Stomach (tissue), 4 donors: ENCODE results near the gene TRIM33.
"Not testable (repeated sequence)": the region's sequence is repeated elsewhere in the genome, so short reads cannot be mapped to it uniquely, and the experiment has no call there.

Experiments
- POLR2A ChIP-seq, 4 donors: fragments of 450-650 bp; IDR thresholded peaks; one replicate each; pipeline ENCODE4 v1.6.1; 2016; ENCODE audit warnings: antibody characterized with exemption in 4 of 4, control low read depth in 2 of 4, mild to moderate bottlenecking in 1 of 4, moderate library complexity in 1 of 4
- POLR2AphosphoS5 ChIP-seq, 3 donors: sonication (generic); formaldehyde crosslinking; IDR thresholded peaks; one replicate each; pipeline ENCODE4 v1.6.1; 2016; ENCODE audit warnings: antibody characterized with exemption in 3 of 3
- TF ChIP-seq, protein P1 (sequence below), 7 experiments: fragments of 450-650 bp in 4 of 7; fragments of 200-600 bp in 3 of 7; sonication (generic) in 3 of 7; IDR thresholded peaks; one replicate each; pipeline ENCODE4 v1.5.1; 2016 to 2019; ENCODE audit warnings: antibody characterized with exemption in 7 of 7, control low read depth in 2 of 7, mild to moderate bottlenecking in 1 of 7

GRCh38 chr1:114418948-114419347 is 92.1 kb downstream of the TRIM33 start:
- TF ChIP-seq, protein P1, sequence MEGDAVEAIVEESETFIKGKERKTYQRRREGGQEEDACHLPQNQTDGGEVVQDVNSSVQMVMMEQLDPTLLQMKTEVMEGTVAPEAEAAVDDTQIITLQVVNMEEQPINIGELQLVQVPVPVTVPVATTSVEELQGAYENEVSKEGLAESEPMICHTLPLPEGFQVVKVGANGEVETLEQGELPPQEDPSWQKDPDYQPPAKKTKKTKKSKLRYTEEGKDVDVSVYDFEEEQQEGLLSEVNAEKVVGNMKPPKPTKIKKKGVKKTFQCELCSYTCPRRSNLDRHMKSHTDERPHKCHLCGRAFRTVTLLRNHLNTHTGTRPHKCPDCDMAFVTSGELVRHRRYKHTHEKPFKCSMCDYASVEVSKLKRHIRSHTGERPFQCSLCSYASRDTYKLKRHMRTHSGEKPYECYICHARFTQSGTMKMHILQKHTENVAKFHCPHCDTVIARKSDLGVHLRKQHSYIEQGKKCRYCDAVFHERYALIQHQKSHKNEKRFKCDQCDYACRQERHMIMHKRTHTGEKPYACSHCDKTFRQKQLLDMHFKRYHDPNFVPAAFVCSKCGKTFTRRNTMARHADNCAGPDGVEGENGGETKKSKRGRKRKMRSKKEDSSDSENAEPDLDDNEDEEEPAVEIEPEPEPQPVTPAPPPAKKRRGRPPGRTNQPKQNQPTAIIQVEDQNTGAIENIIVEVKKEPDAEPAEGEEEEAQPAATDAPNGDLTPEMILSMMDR (IDR thresholded peaks at IDR 0.05) = not testable (repeated sequence)
- TF ChIP-seq POLR2AphosphoS5, POLR2A (IDR thresholded peaks at IDR 0.05): not testable (repeated sequence)
